Heart left ventricle (tissue), 16 donors: Measurements from ENCODE around the gene TMC6. TPM values are rescaled to one million over a fixed set of nuclear protein-coding genes. Genes with fewer than 3 reads are reported as not detected.

Experiments
- ATAC-seq, 4 donors: fragments of 200-7000 bp; cut with Tn5 transposase; one replicate each; pipeline ENCODE4 v1.9.1; 2020 to 2022; ENCODE audit warnings: moderate library complexity in 4 of 4, mild to moderate bottlenecking in 3 of 4, moderate number of reproducible peaks in 1 of 4
- DNase-seq, 5 donors: peaks; one replicate each; pipeline ENCODE4 v3.0.0-alpha.2; 2020
- H3K27ac ChIP-seq, 12 donors: fragments of 200-600 bp; sonication (generic) in 4 of 12; one replicate each; pipeline versions ENCODE4 v1.5.0 to v1.8.0; 2016 to 2022; ENCODE audit warnings: mild to moderate bottlenecking in 2 of 12
- H3K27me3 ChIP-seq, 9 donors: fragments of 200-600 bp; sonication (generic) in 2 of 9; one replicate each; pipeline versions ENCODE4 v1.5.1 to v1.8.0; 2016 to 2022; ENCODE audit warnings: mild to moderate bottlenecking in 3 of 9
- H3K36me3 ChIP-seq, 9 donors: fragments of 200-600 bp; sonication (generic) in 2 of 9; one replicate each; pipeline versions ENCODE4 v1.5.0 to v1.8.0; 2018 to 2022; ENCODE audit warnings: mild to moderate bottlenecking in 2 of 9
- H3K4me1 ChIP-seq, 12 donors: fragments of 200-600 bp; sonication (generic) in 4 of 12; one replicate each; pipeline versions ENCODE4 v1.5.0 to v1.8.0; 2016 to 2022; ENCODE audit warnings: mild to moderate bottlenecking in 3 of 12
- H3K4me3 ChIP-seq, 12 donors: fragments of 200-600 bp; sonication (generic) in 4 of 12; one replicate each; pipeline versions ENCODE4 v1.5.0 to v1.8.0; 2017 to 2022; ENCODE audit warnings: mild to moderate bottlenecking in 9 of 12, moderate library complexity in 4 of 12
- H3K9me3 ChIP-seq, 12 donors: fragments of 200-600 bp; sonication (generic) in 4 of 12; one replicate each; pipeline versions ENCODE4 v1.5.0 to v1.8.0; 2016 to 2022; ENCODE audit warnings: mild to moderate bottlenecking in 1 of 12
- CTCF ChIP-seq, 12 donors: fragments of 200-600 bp; sonication (generic) in 4 of 12; IDR thresholded peaks; one replicate each; pipeline versions ENCODE4 v1.5.0 to v1.8.0; 2018 to 2022; ENCODE audit warnings: antibody characterized with exemption in 12 of 12, mild to moderate bottlenecking in 5 of 12
- POLR2A ChIP-seq, 2 donors: fragments of 450-650 bp; IDR thresholded peaks; one replicate each; pipeline ENCODE4 v1.6.1; 2017; ENCODE audit warnings: antibody characterized with exemption in 2 of 2, mild to moderate bottlenecking in 2 of 2, moderate library complexity in 2 of 2
- WGBS, 4 donors: extraction: QIAGEN DNeasy Blood & Tissue Kit in 2 of 4; methylation state at CpG; one replicate each; pipeline versions ENCODE4 v1.1.5 to v1.1.7; 2013 to 2018; 5-methylcytosine and 5-hydroxymethylcytosine counted together
- intact Hi-C, 10 donors: fragments of 100-400 bp; cut with DNase I; formaldehyde crosslinking; loops; one replicate each; pipeline versions ENCODE4 v1.11.1 to v1.14.2; 2022
- polyA plus RNA-seq, 2 donors: library from polyadenylated mRNA; stranded (reverse); fragments of 200-250 nt; gene quantifications; one replicate each; pipeline ENCODE4 v1.2.3, GENCODE V29; 2013
- total RNA-seq, 9 donors: library from RNA; depleted of rRNA in 2 of 9; stranded (reverse); fragments of >200 nt in 2 of 9; fragmentation: NEBNext Ultra II Directional in 3 of 9; extraction: Animal tissue kit (Norgen Biotek cat#: 25700) in 3 of 9; gene quantifications; one replicate each; pipeline versions ENCODE4 v1.1.0 to v1.2.4, GENCODE V29; 2016 to 2023
- donor health status: ischemic (EF 13 %, LVEDD 7.1; RV severe dilation, severe dysfunction).
- donor health status: healthy with polysubstance abuse.
- donor health status: DM: no; HTN: yes; CAD: no.
- donor health status: DM: no; HTN: no; CAD: no.
- donor health status: ischemic (EF 25% LVEDD 6.9; RV normal size, moderate dysfunction).
- donor health status: ischemic (EF 25% LVEDD 5.7; RV mildly dilated, moderate dysfunction).
- donor health status: healthy.
- donor health status: DM: yes; HTN: yes; CAD: no.
- donor health status: ischemic (EF 35%, LVEDD 5.7; RV mildly dilated, moderate dysfunction).
- donor health status: nonischemic (EF 11% LVEDD 7.7; RV severe dilation, severe dysfunction).
- donor health status: DM: yes; HTN: yes; CAD: no.
- donor health status: PGD.
- donor health status: ischemic (EF 29% LVEDD 5.4; RV normal size, mild dysfunction).
- donor health status: nonischemic (EF 23%, LVEDD 6.1; RV moderate dilation, normal function).

The TMC6 gene
- total and polyA plus RNA-seq, 11 donors = 31.2 to 139 (median 69.9) TPM

- no peak for TF ChIP-seq POLR2A (IDR thresholded peaks at IDR 0.05)
- TF ChIP-seq CTCF (IDR thresholded peaks at IDR 0.05) = no peak
- DNase-seq (peak in 2 of 5 donors; percentile 24 to 27), ATAC-seq (peak in 1 of 4 donors; percentile 1)
- 64 to 82% (median 72%) methylated on average over 16 to 19 of the region's 19 CpGs for WGBS, 4 donors
- H3K9me3 ChIP-seq = no peaks in the 10 kb centered on the region
- H3K27me3 ChIP-seq = no peaks in the 10 kb centered on the region
- peak overlapping the region in 7 of 12 donors; percentile 15 to 59 (median 37) for H3K27ac ChIP-seq
- H3K36me3 ChIP-seq = peaks cover 0 to 77% (median 26%) of the 10 kb centered on the region in 9 donors
- no peak overlapping the region for H3K4me3 ChIP-seq
- intact Hi-C loops = loop anchor here in 9 of 10 donors (5.0 to 10.0 kb wide), 3 partner anchors 141 to 314 kb away; no protein-coding TSS in a partner anchor
- H3K4me1 ChIP-seq = peaks cover 0 to 59% (median 28%) of the 10 kb centered on the region in 12 donors
Measured at GRCh38 chr17:78111016-78111726, 17.4 kb downstream of the TMC6 start.

- peak overlapping the region in 8 of 12 donors; percentile 15 to 59 (median 36) for H3K27ac ChIP-seq
- no peaks in the 10 kb centered on the region for H3K27me3 ChIP-seq
- intact Hi-C loops = loop anchor here in 9 of 10 donors (5.0 to 10.0 kb wide), 3 partner anchors 142 to 314 kb away; no protein-coding TSS in a partner anchor
- ATAC-seq (peak; percentile 12 to 57 (median 42)), DNase-seq (peak in 2 of 5 donors; percentile 73 to 76)
- no peak overlapping the region for H3K4me3 ChIP-seq
- TF ChIP-seq CTCF (IDR thresholded peaks at IDR 0.05) (peak in 1 of 12 donors; percentile 19), POLR2A (IDR thresholded peaks at IDR 0.05) (no peak)
- H3K4me1 ChIP-seq = peaks cover 0 to 59% (median 28%) of the 10 kb centered on the region in 12 donors
- peaks cover 0 to 81% (median 29%) of the 10 kb centered on the region in 9 donors for H3K36me3 ChIP-seq
- WGBS, 4 donors = 66 to 72% (median 69%) methylated on average over 21 to 22 of the region's 22 CpGs
- no peaks in the 10 kb centered on the region for H3K9me3 ChIP-seq
Measured at GRCh38 chr17:78110363-78111015, 18.1 kb downstream of the TMC6 start.

- Histone ChIP-seq H3K36me3 (peaks cover 0 to 78% (median 40%) of the 10 kb centered on the region in 9 donors), H3K4me3 (no peak overlapping the region), H3K27me3 (no peaks in the 10 kb centered on the region), H3K4me1 (peaks cover 0 to 49% (median 24%) of the 10 kb centered on the region in 12 donors), H3K9me3 (no peaks in the 10 kb centered on the region), H3K27ac (peak overlapping the region in 2 of 12 donors; percentile 25 to 40)
- intact Hi-C loops = no loop called here
- 82 to 94% (median 86%) methylated on average over 9 of the region's 9 CpGs for WGBS, 4 donors
- no peak for ATAC-seq
- no peak for DNase-seq
- TF ChIP-seq POLR2A (IDR thresholded peaks at IDR 0.05) (no peak), CTCF (IDR thresholded peaks at IDR 0.05) (no peak)
Measured at GRCh38 chr17:78109489-78109761, 19.1 kb downstream of the TMC6 start.
